Smooth muscle cell (in vitro differentiated cells): ENCODE measurements around the gene JAG1. TPM values are rescaled to one million over a fixed set of nuclear protein-coding genes. Genes with fewer than 3 reads are reported as not detected.
"Not testable (repeated sequence)": the region's sequence is repeated elsewhere in the genome, so short reads cannot be mapped to it uniquely, and the experiment has no call there.

ENCODE experiments used
- DNase-seq: peaks from one replicate; lab custom pipeline; 2025; ENCODE audit not compliant: unreplicated experiment; lab: John Stamatoyannopoulos, UW
- H2AFZ ChIP-seq: fragments of 200-600 bp; sonication (generic); 2 replicates; pipeline ENCODE4 v1.6.0; 2016; ENCODE audit warnings: antibody characterized with exemption, low read depth, mild to moderate bottlenecking
- H3F3A ChIP-seq: fragments of 200-600 bp; sonication (generic); 2 replicates; pipeline ENCODE4 v1.6.0; 2017; ENCODE audit warnings: antibody characterized with exemption, low read depth
- H3K27ac ChIP-seq: fragments of 200-600 bp; sonication (generic); 2 replicates; pipeline ENCODE4 v1.5.1; 2016; ENCODE audit warnings: low read depth, mild to moderate bottlenecking
- H3K27me3 ChIP-seq: fragments of 200-600 bp; sonication (generic); 2 replicates; pipeline ENCODE4 v1.6.1; 2016; ENCODE audit warnings: low read depth, mild to moderate bottlenecking
- H3K36me3 ChIP-seq: fragments of 200-600 bp; sonication (generic); 2 replicates; pipeline ENCODE4 v1.5.1; 2016; ENCODE audit warnings: low read depth
- H3K4me1 ChIP-seq: fragments of 200-600 bp; sonication (generic); 2 replicates; pipeline ENCODE4 v1.5.1; 2016; ENCODE audit warnings: low read depth
- H3K4me2 ChIP-seq: fragments of 200-600 bp; sonication (generic); 2 replicates; pipeline ENCODE4 v1.6.0; 2016; ENCODE audit warnings: mild to moderate bottlenecking
- H3K4me3 ChIP-seq: fragments of 200-600 bp; sonication (generic); 2 replicates; pipeline ENCODE4 v1.5.1; 2016; ENCODE audit warnings: mild to moderate bottlenecking
- H3K79me2 ChIP-seq: fragments of 200-600 bp; sonication (generic); 2 replicates; pipeline ENCODE4 v1.6.0; 2016; ENCODE audit warnings: low read depth, mild to moderate bottlenecking
- H3K9ac ChIP-seq: fragments of 200-600 bp; sonication (generic); 2 replicates; pipeline ENCODE4 v1.6.0; 2016; ENCODE audit warnings: low read depth
- H3K9me3 ChIP-seq: fragments of 200-600 bp; sonication (generic); replicated peaks from 2 replicates; pipeline ENCODE4 v1.5.1; 2016; ENCODE audit warnings: low read depth
- H4K20me1 ChIP-seq: fragments of 200-600 bp; sonication (generic); 2 replicates; pipeline ENCODE4 v1.6.0; 2016; ENCODE audit warnings: low read depth
- CTCF ChIP-seq: fragments of 200-600 bp; sonication (generic); IDR thresholded peaks from 2 replicates; pipeline ENCODE4 v1.5.1; 2017; ENCODE audit warnings: borderline replicate concordance, mild to moderate bottlenecking, antibody characterized with exemption; ENCODE audit not compliant: insufficient read depth, poor library complexity, severe bottlenecking
- WGBS: methylation state at CpG from one replicate; pipeline ENCODE4 v1.1.7; 2016; ENCODE audit warnings: low lambda C conversion rate; 5-methylcytosine and 5-hydroxymethylcytosine counted together
- polyA plus RNA-seq: library from polyadenylated mRNA; unstranded; fragments of >200 nt; fragmentation: Nextera tagmentation; extraction: Ambion mirVana; gene quantifications from 2 replicates; pipeline ENCODE4 v1.2.1, GENCODE V29; 2016
- total RNA-seq: library from RNA; depleted of rRNA; stranded (reverse); fragments of >200 nt; gene quantifications from 2 replicates; pipeline ENCODE4 v1.2.3, GENCODE V29; 2014

Gene JAG1
- total and polyA plus RNA-seq, 2 experiments from 2014 or later = 45.0 to 126 TPM

GRCh38 chr20:10619427-10619826 is 54.4 kb downstream of the JAG1 start:
- WGBS = 5% methylated on average over 3 of the region's 3 CpGs
- no peak overlapping the region for H2AFZ ChIP-seq

GRCh38 chr20:10618611-10619245 is 55.1 kb downstream of the JAG1 start:
- Histone ChIP-seq H3K79me2 (no peaks in the 10 kb centered on the region), H3K9me3 (no peaks in the 10 kb centered on the region), H3K27ac (peak overlapping the region; percentile 80), H3K4me2 (peak overlapping the region; percentile 67), H3K27me3 (no peaks in the 10 kb centered on the region), H2AFZ (no peak overlapping the region), H4K20me1 (no peaks in the 10 kb centered on the region), H3K4me1 (peaks cover 40% of the 10 kb centered on the region), H3K4me3 (no peak overlapping the region), H3K9ac (no peak overlapping the region), H3K36me3 (no peaks in the 10 kb centered on the region), H3F3A (peaks cover 19% of the 10 kb centered on the region)
- no peak for DNase-seq
- 52% methylated on average over 6 of the region's 6 CpGs for WGBS
- TF ChIP-seq CTCF = no peak

More at GRCh38 chr20:10619427-10619826, 54.4 kb downstream of the JAG1 start:
- H3K4me2 ChIP-seq = peak overlapping the region; percentile 67
- no peak for TF ChIP-seq CTCF
- peak overlapping the region; percentile 80 for H3K27ac ChIP-seq
- no peaks in the 10 kb centered on the region for H3K36me3 ChIP-seq
- no peaks in the 10 kb centered on the region for H3K79me2 ChIP-seq
- no peak overlapping the region for H3K4me3 ChIP-seq
- DNase-seq = no peak
- no peaks in the 10 kb centered on the region for H4K20me1 ChIP-seq
- no peaks in the 10 kb centered on the region for H3K9me3 ChIP-seq
- H3K4me1 ChIP-seq = peaks cover 40% of the 10 kb centered on the region
- H3K27me3 ChIP-seq = no peaks in the 10 kb centered on the region
- H3F3A ChIP-seq = peaks cover 25% of the 10 kb centered on the region
- peak overlapping the region; percentile 31 for H3K9ac ChIP-seq

- H3K27me3 ChIP-seq, H3K9ac ChIP-seq, H2AFZ ChIP-seq, H3K4me3 ChIP-seq, H3K36me3 ChIP-seq, H3K79me2 ChIP-seq, H3K4me2 ChIP-seq, H3K27ac ChIP-seq, H4K20me1 ChIP-seq, DNase-seq, H3K9me3 ChIP-seq: not testable (repeated sequence)
- 93% methylated on average over 4 of the region's 4 CpGs for WGBS
- H3F3A ChIP-seq = peaks cover 11% of the 10 kb centered on the region
- peaks cover 36% of the 10 kb centered on the region for H3K4me1 ChIP-seq
These were observed 56.2 kb downstream of the JAG1 start for GRCh38 chr20:10617549-10618133.

- H3K4me3 ChIP-seq = no peak overlapping the region
- H3K4me2 ChIP-seq = no peak overlapping the region
- H3K4me1 ChIP-seq = peaks cover 23% of the 10 kb centered on the region
- H3K9me3 ChIP-seq = no peaks in the 10 kb centered on the region
- H2AFZ ChIP-seq = no peak overlapping the region
- H3F3A ChIP-seq = no peaks in the 10 kb centered on the region
- H3K36me3 ChIP-seq = no peaks in the 10 kb centered on the region
- H4K20me1 ChIP-seq = no peaks in the 10 kb centered on the region
- H3K27ac ChIP-seq = no peak overlapping the region
- 100% methylated on average over 3 of the region's 3 CpGs for WGBS
- H3K27me3 ChIP-seq = no peaks in the 10 kb centered on the region
- no peak for TF ChIP-seq CTCF
- no peaks in the 10 kb centered on the region for H3K79me2 ChIP-seq
- H3K9ac ChIP-seq = no peak overlapping the region
- DNase-seq = no peak
These were observed 57.6 kb downstream of the JAG1 start for GRCh38 chr20:10616212-10616611.
